T-helper 2 cell treated with Interferon-gamma antibody and Interleukin-4, amounts not matched to agents 100 ng/mL and 5 ng/mL, for 36 hours (primary cell): ENCODE measurements around the gene SNAPC2. TPM values are rescaled to one million over a fixed set of nuclear protein-coding genes. Genes with fewer than 3 reads are reported as not detected.
"Not testable (repeated sequence)": the region's sequence is repeated elsewhere in the genome, so short reads cannot be mapped to it uniquely, and the experiment has no call there.

Experiments used
- intact Hi-C: fragments of 100-400 bp; cut with micrococcal nuclease; formaldehyde crosslinking; loops from one replicate; pipeline ENCODE4 v1.15.1; 2023
- total RNA-seq: library from RNA; stranded (reverse); gene quantifications from 2 replicates; pipeline ENCODE4 v1.2.3, GENCODE V29; 2022

The SNAPC2 gene
- total RNA-seq, 1 donor from 2014 or later, result 16.0 TPM

DNA sequence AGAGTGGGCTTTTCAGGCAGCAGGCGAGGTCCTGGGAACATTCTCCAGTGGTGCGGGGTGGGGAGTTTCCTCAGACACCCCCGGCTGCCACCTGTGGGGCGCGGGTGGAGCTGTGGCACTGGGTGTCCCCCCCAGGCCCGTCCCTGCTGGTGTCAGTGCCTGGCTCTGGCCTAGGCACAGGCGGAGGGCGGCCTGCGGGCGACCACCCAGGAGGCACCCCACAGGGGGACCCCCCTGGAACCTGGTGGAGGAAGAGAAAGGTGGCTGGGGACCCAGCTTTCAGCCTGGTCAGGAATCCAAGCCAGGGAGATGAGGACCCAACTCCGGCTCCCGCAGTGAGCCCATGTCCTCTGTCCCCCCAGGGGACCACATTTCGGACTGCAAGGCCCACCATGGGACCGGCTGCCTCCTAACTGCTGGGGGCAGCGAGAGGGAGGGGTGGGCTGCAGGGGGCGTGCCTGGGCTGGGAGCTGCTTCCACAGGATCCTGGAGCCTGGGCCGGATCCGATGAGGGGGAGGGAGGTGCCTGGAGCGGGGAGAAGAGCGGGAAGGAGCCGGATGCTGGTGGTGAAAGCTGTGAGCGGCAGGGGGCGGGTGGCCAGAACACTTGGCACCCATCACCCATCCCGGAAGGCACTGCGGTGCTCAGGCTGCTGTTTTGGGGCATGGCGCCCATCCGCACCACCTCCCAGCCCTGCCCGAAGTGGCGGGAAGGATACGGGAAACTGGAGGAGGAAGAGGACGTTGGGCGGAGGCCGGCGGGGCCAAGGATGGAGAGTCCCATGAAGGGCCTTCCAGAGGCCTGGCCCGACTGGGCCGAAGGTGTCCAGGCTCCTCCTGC lies 11.3 kb downstream of the SNAPC2 start:
- intact Hi-C loops, result no loop called here

DNA sequence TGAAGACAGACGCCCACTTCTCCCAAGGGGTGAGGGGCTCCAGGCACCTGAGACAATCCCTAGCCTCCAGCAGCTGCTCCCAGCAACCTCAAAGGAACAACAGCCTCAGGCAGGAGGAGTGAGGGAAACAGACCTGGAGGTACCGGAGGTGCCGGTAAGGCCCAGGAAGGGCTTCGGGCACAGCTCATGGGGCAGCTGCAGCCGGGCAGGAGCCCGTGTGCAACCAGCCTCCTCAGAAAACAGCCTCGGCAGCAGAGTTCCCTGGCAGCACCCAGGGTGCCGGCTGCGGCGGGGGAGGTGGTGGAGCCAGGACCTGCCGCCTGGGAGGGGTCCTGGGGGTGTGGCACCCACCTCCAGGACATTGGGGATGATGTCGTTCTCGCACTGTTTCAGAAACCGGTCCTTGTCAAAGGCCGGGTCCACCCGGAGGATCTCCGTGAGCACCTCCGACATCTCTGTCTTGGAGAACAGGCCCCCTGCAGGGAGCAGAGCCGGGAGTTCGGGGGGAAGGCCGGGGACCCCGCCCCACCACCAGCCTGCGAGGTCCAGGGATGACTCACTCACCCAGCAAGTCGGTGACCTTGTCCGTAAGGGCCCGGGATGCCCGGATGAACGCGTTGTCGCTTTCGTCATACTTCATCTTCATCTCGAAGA lies 12.3 kb downstream of the SNAPC2 start:
- intact Hi-C loops, result no loop called here

DNA sequence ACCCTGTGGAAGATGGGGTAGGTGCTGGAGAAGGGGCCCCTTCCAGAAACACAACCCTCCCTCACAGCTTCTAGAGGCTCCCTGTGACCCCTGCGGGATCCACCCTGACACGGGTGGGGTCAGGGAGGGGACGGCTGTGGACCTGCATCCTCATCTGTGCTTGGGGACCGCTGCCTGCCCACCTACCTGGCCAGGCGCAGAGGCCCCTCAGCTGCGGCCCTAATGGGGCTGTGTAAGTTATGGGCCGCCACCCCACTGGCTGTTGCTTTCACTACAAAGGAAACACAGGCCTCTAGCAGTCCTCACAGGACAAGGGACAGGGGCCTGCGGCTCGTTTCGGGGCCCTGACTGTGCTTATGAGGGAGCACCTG lies 12.8 kb downstream of the SNAPC2 start:
- intact Hi-C loops, result no loop called here

DNA sequence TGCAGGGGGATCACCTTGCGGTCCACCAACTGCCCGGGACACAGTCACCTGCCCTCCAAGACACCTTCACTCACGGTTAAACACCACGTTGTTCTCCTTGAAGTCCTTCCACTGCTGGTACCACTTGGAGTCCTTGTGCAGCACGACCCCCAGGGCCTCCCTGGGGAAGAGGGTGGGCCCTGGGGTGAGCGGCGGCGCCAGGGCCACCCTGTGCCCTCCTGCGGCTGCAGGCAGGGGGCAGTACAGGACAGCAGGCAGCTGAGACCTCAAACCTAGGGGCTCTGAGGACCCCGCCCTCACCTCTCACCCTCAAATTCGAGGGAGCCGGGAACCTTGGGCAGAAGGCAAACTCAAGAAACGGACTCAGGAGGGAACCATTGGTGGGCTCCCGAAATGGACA lies 13.3 kb downstream of the SNAPC2 start:
- intact Hi-C loops, result no loop called here

DNA sequence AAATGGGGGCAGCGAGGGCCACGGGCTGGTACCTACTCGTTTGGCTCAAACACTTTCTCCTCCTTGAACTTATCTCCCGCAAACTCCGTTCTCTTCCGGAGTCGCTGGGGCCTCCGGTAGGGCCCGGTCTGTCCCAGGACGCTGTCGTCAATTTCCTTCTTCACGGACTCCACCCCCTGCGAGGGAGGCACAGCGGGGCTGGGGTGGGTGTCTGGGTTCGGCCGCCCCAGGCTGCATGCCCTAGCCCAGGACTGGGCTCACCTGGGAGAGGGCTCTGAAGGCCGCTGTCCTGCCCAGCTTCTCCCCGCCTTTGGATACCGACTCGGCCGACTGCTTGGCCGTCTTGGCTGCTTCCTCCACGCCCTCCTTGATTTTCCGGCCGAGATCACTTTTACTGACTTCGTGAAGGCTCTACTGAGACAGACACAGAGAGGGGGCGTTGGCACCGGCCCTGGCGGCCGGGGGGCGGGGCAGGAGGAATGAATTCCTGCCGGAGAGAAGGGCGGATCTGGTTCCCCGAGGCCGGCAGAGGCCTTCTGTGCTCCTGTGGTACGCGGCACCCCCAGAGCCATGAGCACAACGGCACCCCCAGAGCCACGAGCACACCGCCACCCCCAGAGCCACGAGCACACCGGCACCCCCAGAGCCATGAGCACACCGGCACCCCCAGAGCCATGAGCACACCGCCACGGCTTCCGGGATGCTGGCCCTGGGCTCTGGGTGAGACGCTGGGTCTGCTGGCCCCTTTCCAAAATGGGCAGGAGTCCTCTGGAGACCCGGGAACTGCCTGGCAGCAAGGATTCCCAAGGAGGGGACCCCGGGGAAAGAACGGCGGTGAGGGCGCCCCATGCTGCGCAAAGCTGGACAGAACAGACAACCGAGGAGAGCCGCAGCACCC lies 13.9 kb downstream of the SNAPC2 start:
- intact Hi-C loops, result no loop called here

DNA sequence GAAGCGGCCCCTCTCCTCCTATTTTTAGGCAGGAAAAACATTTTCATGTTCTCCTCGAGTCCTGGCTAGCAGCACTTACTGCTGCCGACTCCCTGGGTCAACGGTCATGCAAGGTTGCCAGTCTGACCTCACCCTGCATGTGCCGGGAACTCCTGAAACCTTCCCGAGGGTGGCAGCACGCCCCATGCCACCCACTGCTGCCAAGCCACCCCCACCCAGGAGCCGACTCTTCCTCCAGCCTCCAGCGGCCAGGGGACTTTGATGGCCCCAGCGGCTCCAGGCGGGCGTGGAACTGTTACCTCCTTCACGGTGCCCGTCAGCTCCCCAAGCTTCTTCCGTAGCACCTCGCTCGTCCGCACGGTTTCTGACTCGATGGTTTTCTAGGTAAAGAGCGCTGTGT lies 14.6 kb downstream of the SNAPC2 start:
- intact Hi-C loops, result no loop called here

DNA sequence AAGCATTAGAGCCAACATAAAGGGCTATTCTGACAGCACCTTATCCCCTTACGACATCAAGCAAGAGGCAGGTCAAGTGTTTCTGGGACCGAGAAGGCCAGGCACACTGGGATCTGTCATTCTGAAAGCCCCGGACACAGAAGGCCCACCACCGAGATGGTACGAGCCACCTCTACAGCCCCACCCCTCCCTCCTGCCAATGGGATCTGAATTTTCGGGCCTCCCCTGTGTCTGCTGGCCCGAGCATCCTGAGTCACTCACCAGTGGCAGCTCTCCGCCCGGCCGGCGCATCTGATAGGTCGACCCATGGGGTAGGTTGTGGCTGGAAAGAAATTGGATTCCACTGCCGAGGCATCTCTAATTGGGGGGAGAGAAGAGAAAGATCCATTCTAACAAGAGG lies 20.7 kb downstream of the SNAPC2 start:
- intact Hi-C loops, result no loop called here

DNA sequence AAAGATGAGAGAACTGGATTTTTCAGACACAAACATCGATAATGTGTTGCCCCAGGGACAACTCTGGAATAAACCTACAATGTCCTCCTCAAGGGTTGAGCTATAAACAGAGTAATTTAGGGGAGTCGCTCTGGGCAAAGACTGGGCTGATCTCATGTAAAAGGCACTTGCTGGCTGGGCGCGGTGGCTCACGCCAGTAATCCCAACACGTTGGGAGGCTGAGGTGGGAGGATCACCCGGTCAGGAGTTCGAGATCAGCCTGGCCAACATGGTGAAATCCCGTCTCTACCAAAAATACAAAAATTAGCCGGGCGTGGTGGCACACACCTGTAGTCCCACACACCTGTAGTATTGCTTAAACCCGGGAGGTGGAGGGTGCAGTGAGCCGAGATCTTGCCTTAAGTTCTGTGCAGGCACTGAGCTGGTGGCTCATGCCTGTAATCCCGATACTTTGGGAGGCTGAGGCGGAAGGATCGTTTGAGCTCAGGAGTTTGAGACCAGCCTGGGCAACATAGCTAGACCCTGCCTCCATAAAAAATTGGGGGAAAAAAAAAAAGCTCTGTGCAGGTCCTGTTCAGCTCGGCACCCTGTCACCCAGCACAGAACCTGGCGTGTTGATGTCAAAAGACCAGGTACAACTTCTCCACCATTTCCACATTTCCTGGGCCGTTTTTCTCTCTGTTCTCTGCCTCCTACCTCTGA lies 21.9 kb downstream of the SNAPC2 start:
- intact Hi-C loops, result loop anchor here (2.0 kb wide), 2 partner anchors 379 to 449 kb away; partner anchors contain the start of genes NDUFA7, RAB11B and RPS28

DNA sequence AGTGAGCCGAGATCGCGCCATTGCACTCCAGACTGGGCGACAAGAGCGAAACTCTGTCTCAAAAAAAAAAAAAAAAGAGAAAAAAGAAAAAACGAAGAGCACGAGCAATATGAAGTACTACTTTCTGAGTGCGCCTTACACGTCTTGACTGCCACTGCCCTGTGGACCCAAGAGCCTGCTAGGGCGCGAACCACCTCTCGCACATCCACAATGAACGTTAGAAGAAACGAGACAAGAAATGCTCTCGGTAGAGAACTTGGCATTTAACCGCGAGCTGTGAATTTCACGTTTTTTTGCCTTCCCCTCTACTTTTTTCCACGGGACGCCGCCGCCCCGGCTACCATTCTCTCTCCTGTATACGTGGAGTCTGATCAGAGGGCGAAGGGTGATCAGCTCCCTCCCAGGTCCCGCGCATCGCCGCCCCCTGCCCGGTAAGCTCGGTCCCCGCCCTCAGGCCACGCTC lies 22.9 kb downstream of the SNAPC2 start:
- intact Hi-C loops, result loop anchor here (1.0 to 2.0 kb wide), 5 partner anchors 23 to 448 kb away; partner anchors contain the start of genes MAP2K7, NDUFA7, RAB11B and RPS28

DNA sequence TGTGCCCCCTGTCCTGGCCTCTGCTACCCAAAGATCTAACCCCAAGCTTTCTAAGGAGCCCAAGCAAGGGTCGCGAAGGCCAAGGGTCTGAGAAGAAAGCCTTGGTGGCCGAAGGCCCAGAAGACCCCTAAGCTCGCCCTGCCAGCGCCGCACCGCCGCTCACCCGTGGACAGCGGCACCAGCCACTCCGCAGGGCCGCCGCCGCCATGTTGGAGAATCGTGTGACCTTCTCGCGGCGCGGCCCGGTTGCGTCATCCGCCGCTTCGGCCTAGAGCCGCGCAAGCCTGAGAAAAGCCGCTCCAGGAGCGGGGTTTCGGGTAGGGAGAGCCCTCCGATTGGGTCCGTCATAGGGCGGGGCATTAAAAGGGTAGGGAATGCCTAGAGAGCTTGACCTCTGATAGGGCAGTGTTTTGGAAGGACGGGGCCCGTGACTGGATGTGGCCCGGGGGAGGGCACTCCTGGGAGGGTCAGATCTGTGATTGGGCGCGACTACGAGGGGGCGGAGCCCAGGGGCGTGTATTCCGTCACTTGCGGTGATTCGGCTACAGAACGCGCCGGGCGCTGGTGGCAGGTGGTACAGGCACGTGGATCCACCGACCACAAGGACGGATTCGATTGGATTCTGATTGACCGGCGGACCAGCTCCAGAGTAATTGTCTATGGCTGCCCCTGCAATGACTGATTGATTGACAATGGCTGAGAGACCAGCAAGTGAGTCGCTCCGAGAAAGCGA lies 23.5 kb downstream of the SNAPC2 start, which contains the start of gene TIMM44:
TSS of gene TIMM44 (minus strand) at position 223 of the 733 bp plus-strand sequence. CDS start at position 208, 15 bp downstream.
- intact Hi-C loops, result loop anchor here (1.0 to 2.0 kb wide), 7 partner anchors 23 to 447 kb away; partner anchors contain the start of genes MAP2K7, NDUFA7, RAB11B and RPS28

DNA sequence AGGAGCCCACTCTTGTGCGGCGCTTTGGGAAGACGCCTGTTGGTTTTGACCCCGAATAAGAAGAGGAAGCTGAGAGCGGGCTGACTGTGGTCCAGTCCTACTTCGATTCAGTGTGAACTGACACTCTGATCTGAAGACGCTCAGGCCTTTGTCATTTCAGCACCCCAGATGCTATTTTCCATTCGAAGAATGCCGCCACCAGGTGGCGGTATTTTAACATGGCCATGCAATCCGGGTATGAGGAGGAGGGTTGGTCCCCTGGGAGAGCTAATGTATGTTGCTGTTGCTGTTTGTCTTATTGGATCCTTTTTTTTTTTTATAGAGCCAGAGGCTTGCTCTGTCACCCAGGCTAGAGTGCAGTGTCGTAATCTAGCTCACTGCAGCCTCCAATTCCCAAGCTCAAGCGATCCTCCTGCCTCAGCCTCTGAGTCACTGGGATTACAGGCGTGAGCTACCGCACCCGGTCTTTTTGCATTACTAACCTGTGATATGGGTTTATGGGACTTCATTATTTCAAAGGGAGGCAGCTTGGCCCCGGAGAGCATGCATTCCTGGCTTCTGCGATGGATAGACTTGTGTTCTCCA lies 24.1 kb downstream of the SNAPC2 start:
- intact Hi-C loops, result loop anchor here (1.0 kb wide), 2 partner anchors 58 to 309 kb away; no protein-coding TSS in a partner anchor

DNA sequence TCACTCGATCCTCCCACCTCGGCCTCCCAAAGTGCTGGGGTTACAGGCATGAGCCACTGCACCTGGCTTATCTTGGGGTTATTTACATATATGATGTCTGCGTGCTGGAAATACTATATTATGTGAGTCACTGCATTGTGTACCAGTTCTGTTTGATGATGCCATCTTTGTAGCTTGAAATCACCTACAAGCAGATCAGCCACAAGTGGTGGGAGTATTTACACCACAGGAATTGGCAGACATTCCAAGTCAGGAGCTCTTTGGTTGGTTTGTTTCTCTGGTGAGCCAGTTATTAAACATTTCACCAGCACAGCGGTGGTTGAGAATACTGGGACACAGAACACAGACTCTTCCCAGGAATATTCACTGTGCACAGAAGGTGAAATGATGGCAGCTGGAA lies 27.8 kb downstream of the SNAPC2 start:
- intact Hi-C loops, result no loop called here

DNA sequence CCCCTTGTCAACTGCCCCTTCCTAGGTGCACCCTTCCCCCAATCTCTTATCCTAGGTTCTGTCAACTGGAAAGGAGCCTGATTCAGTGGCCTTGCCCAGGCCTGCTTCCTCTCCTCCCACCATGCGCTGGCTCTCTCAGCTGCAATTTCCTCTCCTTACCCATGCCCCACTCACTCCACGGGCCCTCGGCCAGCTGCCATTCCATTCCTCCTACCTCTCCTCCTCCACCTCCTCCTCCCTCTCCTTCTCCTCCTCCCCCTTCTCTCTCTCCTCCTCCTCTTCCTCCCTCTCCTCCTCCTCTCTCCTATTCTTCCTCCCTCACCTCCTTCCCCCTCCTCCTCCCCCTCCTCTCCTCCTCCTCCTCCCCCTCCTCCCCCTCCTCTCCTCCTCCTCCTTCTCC lies 32.9 kb downstream of the SNAPC2 start:
- intact Hi-C loops, result no loop called here

DNA sequence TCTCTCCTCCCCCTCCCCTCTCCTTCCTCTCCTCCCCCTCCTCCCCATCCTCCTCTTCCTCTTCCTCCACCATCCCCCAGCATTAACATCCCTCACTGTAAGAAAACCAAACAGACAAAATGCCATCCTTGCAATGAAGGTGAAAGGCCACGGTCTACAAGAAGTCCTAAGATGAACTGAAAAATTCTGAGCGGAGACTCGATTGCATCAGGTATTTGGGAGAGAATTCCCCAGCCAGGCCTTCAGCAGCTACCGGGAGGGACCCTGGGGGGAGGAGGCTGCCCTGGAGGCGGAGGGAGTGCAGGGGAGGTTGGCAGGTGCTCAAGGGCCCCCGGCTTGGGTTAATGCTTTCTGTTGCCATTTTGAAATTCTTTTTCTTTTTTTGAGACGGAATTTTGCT lies 33.4 kb downstream of the SNAPC2 start:
- intact Hi-C loops, result no loop called here

DNA sequence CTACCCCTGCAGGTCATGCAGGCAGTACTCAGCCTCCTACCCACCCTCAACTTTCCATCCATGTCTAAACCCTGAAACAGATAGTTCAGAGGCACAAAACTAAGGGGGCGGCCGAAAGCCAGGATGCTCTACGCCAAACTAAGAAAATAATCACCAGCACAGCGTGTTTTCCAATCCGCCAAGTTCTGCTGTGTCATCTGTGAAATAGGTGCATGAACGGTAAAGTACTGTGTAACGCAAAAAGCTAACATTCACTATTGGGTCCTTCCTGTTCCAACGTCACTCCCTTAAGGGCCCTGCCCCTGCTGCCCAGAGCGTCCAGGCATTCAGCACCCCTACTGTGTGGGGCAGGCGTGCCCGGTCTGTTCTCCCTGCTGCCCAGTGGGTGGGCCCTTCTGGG lies 35.6 kb downstream of the SNAPC2 start:
- intact Hi-C loops, result no loop called here

DNA sequence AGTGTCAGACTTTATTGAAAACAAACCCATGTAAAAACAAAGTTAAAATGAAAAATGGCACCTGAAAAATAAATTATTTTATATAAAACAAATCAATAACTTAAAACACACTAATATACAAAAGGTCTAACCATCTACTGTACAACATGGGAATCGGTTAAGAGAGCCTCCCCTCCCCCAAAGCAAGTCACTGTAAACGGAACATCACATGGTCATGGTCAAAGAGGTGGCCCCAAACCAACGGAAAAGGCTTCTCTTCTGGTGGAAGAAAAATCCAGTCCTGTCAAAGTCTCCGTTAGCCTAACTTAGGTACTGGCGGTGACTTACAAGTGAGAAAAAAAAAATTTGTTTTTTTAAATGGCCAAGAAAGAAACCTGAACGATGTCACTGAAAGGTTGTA lies 39.1 kb downstream of the SNAPC2 start:
- intact Hi-C loops, result no loop called here

DNA sequence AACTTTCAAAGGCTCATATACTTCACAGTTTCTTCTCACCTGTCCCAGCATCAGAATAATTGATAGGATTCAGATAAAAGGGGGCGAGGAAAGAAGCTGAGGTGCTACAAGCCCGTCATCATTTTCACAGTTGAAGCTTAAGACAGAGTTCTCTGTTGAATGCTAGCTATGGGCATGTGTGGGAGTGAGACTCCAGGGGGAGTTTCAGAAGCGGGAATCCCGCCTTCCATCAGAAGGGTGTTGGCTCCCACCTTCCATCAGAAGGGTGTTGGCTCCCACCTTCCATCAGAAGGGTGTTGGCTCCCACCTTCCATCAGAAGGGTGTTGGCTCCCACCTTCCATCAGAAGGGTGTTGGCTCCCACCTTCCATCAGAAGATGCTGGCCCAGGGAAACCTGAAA lies 40.9 kb downstream of the SNAPC2 start:
- intact Hi-C loops, result not testable (repeated sequence)

DNA sequence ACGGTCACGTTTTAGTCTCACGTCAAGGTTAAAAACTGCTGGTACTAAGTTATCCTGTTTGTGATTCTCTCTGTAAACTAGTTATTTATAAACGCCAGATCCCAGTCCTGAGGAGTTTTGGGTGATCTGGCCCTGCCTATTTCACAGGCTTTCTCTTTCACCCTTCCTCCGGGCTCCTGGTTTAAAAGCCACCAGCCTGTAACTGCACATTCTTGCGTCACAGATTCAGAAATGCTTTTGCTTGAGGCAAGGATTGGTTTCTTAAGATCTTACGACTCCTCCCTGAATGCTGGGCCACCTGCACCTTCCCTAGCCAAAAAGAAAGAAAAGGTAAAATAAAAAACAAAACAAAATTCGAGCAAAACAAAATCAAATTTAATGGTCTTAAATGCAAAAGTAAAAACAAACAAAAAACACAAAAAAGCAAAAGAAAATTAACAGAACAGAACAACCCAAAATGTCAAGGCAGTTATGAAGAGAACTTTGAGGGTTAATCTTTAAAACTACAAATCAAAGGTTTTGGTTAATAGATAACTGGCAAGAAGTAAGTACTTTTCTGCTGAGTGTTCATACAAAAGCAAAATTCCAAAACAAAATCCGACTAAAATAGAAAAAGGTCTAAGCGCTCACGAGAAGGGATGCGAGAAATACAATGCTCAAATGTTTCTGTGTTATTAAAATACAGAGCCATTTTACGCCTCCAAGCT lies 41.9 kb downstream of the SNAPC2 start:
- intact Hi-C loops, result no loop called here
